Middle frontal gyrus (tissue), 1 donor: ENCODE measurements around the gene DAD1.

Source experiments
- DNase-seq: peaks from one replicate; pipeline ENCODE4 v3.0.0-alpha.2; 2015; ENCODE audit warnings: low spot score; ENCODE audit errors: extremely low spot score

Gene DAD1

GRCh38 chr14:22519877-22520685, 68.9 kb downstream of the DAD1 start:
- no peak for DNase-seq

DNA sequence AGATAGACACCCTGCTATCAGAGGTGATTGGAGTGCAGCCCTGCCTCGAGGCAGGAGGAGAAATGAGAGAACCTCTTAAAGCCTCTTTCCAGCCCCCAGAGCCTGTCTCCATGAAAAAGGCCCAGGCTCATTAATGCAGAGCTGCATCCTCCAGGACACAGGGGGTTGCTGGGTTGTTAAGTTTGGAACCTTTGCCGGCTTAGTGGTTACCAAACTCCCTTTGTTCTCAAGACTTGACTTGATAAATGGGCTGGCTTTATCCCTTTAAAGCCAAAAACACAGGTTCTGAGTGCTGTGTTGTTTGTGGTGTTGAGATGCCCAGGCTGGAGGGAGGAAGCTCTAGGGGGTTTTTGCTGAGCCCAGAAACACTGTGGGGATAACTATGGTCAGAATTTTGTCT, 71.0 kb downstream of the DAD1 start:
- no peak for DNase-seq

DNA sequence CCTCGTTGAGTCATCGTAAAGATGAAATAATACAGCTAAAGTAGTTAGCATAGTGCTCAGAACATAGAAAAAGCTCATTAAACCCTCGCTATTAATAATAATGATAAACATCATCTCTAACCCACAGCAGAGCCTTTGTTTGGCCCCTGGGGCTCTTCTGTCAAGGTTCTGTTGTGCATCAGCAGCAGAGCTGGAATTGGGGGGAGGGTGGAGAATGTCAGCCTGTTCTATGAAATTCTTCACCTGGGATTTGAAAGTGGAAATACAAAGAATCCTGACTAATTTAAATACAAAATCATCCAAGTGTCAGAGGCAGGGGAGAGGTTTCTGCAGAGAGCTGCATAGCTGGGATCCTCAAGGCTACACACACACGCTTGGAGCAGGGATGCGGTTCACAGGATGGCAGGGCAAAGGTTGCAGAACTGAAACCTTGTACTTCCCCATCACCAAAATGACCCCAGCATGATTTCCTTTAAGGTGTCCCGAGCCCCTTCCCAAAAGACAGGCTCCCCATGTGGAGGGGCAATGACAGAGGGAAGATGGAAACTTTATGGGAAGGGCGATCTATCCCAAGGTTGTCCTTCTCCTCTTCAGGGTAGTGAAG, 71.8 kb downstream of the DAD1 start:
- DNase-seq = no peak

DNA sequence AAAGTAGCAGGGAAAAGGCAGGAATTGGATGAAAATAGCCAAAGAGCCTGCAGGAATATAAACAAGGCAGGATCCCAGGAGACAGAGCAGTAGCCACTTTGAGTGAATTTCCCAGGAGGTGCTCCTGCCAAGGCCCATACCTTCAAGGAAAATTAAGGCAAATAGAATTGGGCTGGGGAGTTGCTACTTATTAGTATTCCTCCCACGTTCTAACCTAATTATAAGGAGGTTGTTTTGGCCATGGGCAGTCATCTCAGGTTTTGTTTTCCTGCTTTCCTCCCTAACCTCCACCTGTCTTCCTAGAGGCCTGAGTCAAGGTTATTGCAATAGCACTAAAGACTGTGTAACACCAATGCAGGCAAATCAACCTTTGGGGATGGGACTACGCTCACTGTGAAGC, 73.1 kb downstream of the DAD1 start:
- no peak for DNase-seq
